Frontal cortex (tissue), 4 donors: Measurements from ENCODE around the gene RPS2. TPM values are rescaled to one million over a fixed set of nuclear protein-coding genes. Genes with fewer than 3 reads are reported as not detected.

Experiments used
- DNase-seq, 2 donors: peaks; one replicate each; pipeline ENCODE4 v3.0.0; 2012; ENCODE audit warnings: low spot score in 2 of 2
- FAIRE-seq: peaks from 2 replicates; lab custom pipeline; 2012; peaks lifted over from hg19 to GRCh38; lab: Jason Lieb, UNC
- small RNA-seq: library from RNA; depleted of rRNA; stranded (forward); fragments of <200 nt; gene quantifications from one replicate; pipeline ENCODE3, GENCODE V24; 2014
- total RNA-seq: library from RNA; depleted of rRNA; stranded (reverse); fragments of >200 nt; gene quantifications from one replicate; pipeline ENCODE4 v1.2.3, GENCODE V29; 2014
- donor health status: control.
- donor health status: control.
- donor health status: control.

RPS2 gene
- total RNA-seq, 1 donor from 2014 or later = 1,930 TPM

DNA sequence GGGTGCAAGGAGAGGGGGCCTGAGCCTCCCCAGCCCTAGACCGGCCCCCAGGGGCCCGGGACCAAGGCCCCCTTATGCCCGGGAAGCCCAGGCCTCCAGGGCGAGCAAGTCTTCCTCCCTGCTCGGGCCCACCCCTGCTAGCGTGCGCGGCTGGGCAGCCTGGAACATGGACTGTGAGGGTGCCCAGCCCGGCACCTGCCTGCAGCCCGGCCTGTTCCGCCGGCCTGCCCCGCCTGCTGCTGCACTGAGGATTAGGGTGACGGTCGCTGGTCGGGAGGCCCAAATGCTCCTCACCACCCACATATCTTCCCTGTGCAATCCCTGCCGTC, 52.4 kb downstream of the RPS2 start:
- DNase-seq = no peak
- FAIRE-seq = no peak

Small RNA genes within 50 kb of the gene (small RNA-seq; reads per million reads assigned to genes)
- gene AC005363.2 (not detected), gene RN7SL219P (not detected), gene SNORA10 (not detected), gene SNORA64 (not detected)

Other genes starting within 250 kb of the RPS2 start
- gene NME3, start 193.3 kb downstream of the RPS2 start, total RNA-seq = 35.1 TPM
- 7.7 TPM for gene EME2, start 192.0 kb downstream of the RPS2 start, total RNA-seq
- 31.4 TPM for gene MRPS34, start 191.7 kb downstream of the RPS2 start, total RNA-seq
- gene SPSB3, start 182.3 kb downstream of the RPS2 start, total RNA-seq = 57.9 TPM
- gene NUBP2, start 181.9 kb downstream of the RPS2 start, total RNA-seq = 37.9 TPM
- under 0.01 TPM for gene IGFALS, start 171.1 kb downstream of the RPS2 start, total RNA-seq
- 51.8 TPM for gene HAGH, start 138.0 kb downstream of the RPS2 start, total RNA-seq
- 64.0 TPM for gene FAHD1, start 137.6 kb downstream of the RPS2 start, total RNA-seq
- 0.41 TPM for gene MEIOB, start 92.7 kb downstream of the RPS2 start, total RNA-seq
- not detected for gene HS3ST6, start 46.4 kb downstream of the RPS2 start, total RNA-seq
- 4.1 TPM for gene MSRB1, start 21.6 kb downstream of the RPS2 start, total RNA-seq
- gene RPL3L, start 10.1 kb downstream of the RPS2 start, total RNA-seq = not detected
- 76.6 TPM for gene NDUFB10, start 5.3 kb downstream of the RPS2 start, total RNA-seq
- gene RNF151, start 2.0 kb upstream of the RPS2 start, total RNA-seq = not detected
- 11.0 TPM for gene TBL3, start 7.2 kb upstream of the RPS2 start, total RNA-seq
- gene NOXO1, start 16.6 kb upstream of the RPS2 start, total RNA-seq = 1.2 TPM
- 12.6 TPM for gene GFER, start 19.4 kb upstream of the RPS2 start, total RNA-seq
- gene SYNGR3, start 25.1 kb upstream of the RPS2 start, total RNA-seq = 71.3 TPM
- 5.7 TPM for gene ZNF598, start 45.0 kb upstream of the RPS2 start, total RNA-seq
- gene NPW, start 55.0 kb upstream of the RPS2 start, total RNA-seq = not detected
- 13.5 TPM for gene NHERF2, start 62.1 kb upstream of the RPS2 start, total RNA-seq
- gene NTHL1, start 83.0 kb upstream of the RPS2 start, total RNA-seq = 33.4 TPM
- gene TSC2, start 83.2 kb upstream of the RPS2 start, total RNA-seq = 39.5 TPM
- 58.3 TPM for gene PKD1, start 171.1 kb upstream of the RPS2 start, total RNA-seq
- 4.1 TPM for gene RAB26, start 183.8 kb upstream of the RPS2 start, total RNA-seq
- 25.7 TPM for gene TRAF7, start 191.0 kb upstream of the RPS2 start, total RNA-seq
- gene CASKIN1, start 231.8 kb upstream of the RPS2 start, total RNA-seq = 15.9 TPM
- gene MLST8, start 240.6 kb upstream of the RPS2 start, total RNA-seq = 6.9 TPM
- gene BRICD5, start 246.0 kb upstream of the RPS2 start, total RNA-seq = 4.5 TPM